ENCODE results near the gene KRTCAP2. TPM values are rescaled to one million over a fixed set of nuclear protein-coding genes. Genes with fewer than 3 reads are reported as not detected.
"Not testable (repeated sequence)": the region's sequence is repeated elsewhere in the genome, so short reads cannot be mapped to it uniquely, and the experiment has no call there.

Gene KRTCAP2
- total RNA-seq (100 to 1,000 TPM in 4 of 5 donors, 10 to 100 TPM in 1; 93.6 to 150 (median 138) TPM), total RNA-seq (2.5 to 12.2 (median 6.7) reads per million in 29 experiments)
- 75.5 TPM for total RNA-seq (2013)

DNA sequence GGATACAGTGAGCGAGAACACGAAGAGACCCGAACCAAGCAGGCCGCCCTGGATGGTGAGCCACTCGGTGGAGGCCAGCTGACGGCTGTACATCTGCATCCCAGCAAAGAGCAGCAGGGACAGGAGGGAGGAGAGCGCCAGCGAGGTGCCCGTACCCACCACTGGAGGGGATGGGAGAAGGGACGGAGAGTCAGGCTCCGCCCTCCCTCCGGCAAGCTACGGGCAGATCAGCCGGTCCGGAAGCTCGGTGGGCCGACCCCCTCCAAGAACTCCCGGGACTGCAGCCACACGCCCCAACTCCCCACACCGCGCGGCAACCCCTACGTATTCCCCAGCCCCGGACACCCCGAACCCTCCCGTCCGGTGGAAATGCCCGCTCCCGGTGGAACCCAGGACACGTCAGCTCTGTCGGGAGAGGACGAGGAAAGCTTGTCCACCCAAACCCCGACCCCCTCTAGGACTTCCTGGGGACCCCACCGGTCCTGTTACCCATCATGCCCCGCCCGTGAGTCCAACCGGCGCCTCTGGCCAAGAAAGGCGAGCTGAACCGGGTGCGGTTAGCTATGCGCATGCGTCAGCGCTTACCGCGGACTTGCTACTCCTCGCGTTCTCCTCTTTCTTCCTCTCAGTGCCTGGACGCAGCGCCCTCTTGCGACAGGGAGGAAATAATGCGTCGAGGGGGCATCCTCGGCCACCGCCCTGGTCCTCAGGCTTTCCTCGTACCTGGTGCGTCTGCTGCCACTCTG, at the start of gene KRTCAP2:
Gene KRTCAP2 (minus strand): TSS at position 573 of the 746 bp plus-strand sequence. CDS start 80 bp downstream, at position 493.
- Histone ChIP-seq H3K36me3 (ENCODE audit: control insufficient read depth in 2 of 2, extremely low read depth in 1 of 2, insufficient read depth in 1 of 2, low read length in 1 of 2) (peaks cover 5 to 31% of the 10 kb centered on the region in 2 donors), H3K9me3 (no peaks in the 10 kb centered on the region), H3K27me3 (replicated peaks in 1 of 2; ENCODE audit: control insufficient read depth in 2 of 2, extremely low read depth in 1 of 2, insufficient read depth in 2 of 2, low read length in 1 of 2) (no peaks in the 10 kb centered on the region), H3K4me1 (ENCODE audit: control insufficient read depth in 1 of 2, extremely low read depth in 1 of 2, insufficient read depth in 2 of 2, low read length in 2 of 2) (peaks cover 16 to 52% of the 10 kb centered on the region in 2 experiments), H3K4me3 (ENCODE audit: control insufficient read depth in 1 of 2, extremely low read depth in 1 of 2, low read length in 1 of 2) (peak within 1 kb of the TSS; percentile 78 to 88), H3K27ac (ENCODE audit: low read length) (peak within 1 kb of the TSS; percentile 78)
- ATAC-seq (replicated peaks in 1 of 4) (peak; percentile 78 to 85 (median 84)), DNase-seq (peak; percentile 84 to 97 (median 90))
- CTCF ChIA-PET: interaction anchor here (0.6 to 3.4 kb wide), 32 partner anchors 10 to 1275 kb away, joined by 3 to 33 read pairs (median 4); partner anchors contain the start of genes CLK2 (in 1 of the 2), PBXIP1 (in 1 of the 2) and SLC50A1 (in 1 of the 2)
- Mint-ChIP-seq H3K27ac (peak within 1 kb of the TSS; percentile 99), H3K9me3 (no peaks in the 10 kb centered on the region), H3K4me1 (peaks cover 44 to 50% (median 47%) of the 10 kb centered on the region in 3 donors), H3K36me3 (peaks cover 10% of the 10 kb centered on the region), H3K27me3 (no peaks in the 10 kb centered on the region), H3K4me3 (peak within 1 kb of the TSS; percentile 99 to 100 (median 99))
- WGBS (ENCODE audit: insufficient coverage): under 1% methylated on average over 48 of the region's 57 CpGs
- POLR2A ChIA-PET: interaction anchor here in 1 of 2 donors (0.5 to 1.2 kb wide), 3 partner anchors 8 to 188 kb away, joined by 7 to 20 read pairs (median 13); no protein-coding TSS in a partner anchor

GRCh38 chr1:155220211-155220965, 47.3 kb upstream of the KRTCAP2 start:
- not testable (repeated sequence) for H3K27me3 ChIP-seq (replicated peaks in 1 of 2; ENCODE audit: control insufficient read depth in 2 of 2, extremely low read depth in 1 of 2, insufficient read depth in 2 of 2, low read length in 1 of 2); ATAC-seq (replicated peaks in 1 of 4); H3K9me3 Mint-ChIP-seq; H3K27me3 Mint-ChIP-seq; H3K4me3 ChIP-seq (ENCODE audit: control insufficient read depth in 1 of 2, extremely low read depth in 1 of 2, low read length in 1 of 2); H3K4me3 Mint-ChIP-seq; H3K36me3 ChIP-seq (ENCODE audit: control insufficient read depth in 2 of 2, extremely low read depth in 1 of 2, insufficient read depth in 1 of 2, low read length in 1 of 2); H3K9me3 ChIP-seq; DNase-seq; H3K36me3 Mint-ChIP-seq; H3K27ac ChIP-seq (ENCODE audit: low read length)
- ChIA-PET POLR2A (interaction anchor here in 1 of 2 donors (0.6 kb wide), 1 partner anchor 39 kb away, joined by 6 read pairs; no protein-coding TSS in a partner anchor), CTCF (interaction anchor here in 1 of 2 donors (1.5 kb wide), 1 partner anchor 13 kb away, joined by 3 read pairs; no protein-coding TSS in a partner anchor)
- H3K4me1 ChIP-seq (ENCODE audit: control insufficient read depth in 1 of 2, extremely low read depth in 1 of 2, insufficient read depth in 2 of 2, low read length in 2 of 2): peaks cover 7 to 16% of the 10 kb centered on the region in 2 experiments
- no CpG with 5 or more reads among the region's 10 CpGs for WGBS (ENCODE audit: insufficient coverage)
- H3K4me1 Mint-ChIP-seq: peaks cover 12 to 27% (median 25%) of the 10 kb centered on the region in 3 donors
- H3K27ac Mint-ChIP-seq: peak overlapping the region; percentile 76 to 82

GRCh38 chr1:155219592-155220031, 46.5 kb upstream of the KRTCAP2 start:
- peak overlapping the region in 1 of 2 donors; percentile 82 for H3K27ac Mint-ChIP-seq

GRCh38 chr1:155218854-155219591, 45.9 kb upstream of the KRTCAP2 start:
- Histone ChIP-seq H3K36me3 (ENCODE audit: control insufficient read depth in 2 of 2, extremely low read depth in 1 of 2, insufficient read depth in 1 of 2, low read length in 1 of 2) (no peaks in the 10 kb centered on the region), H3K4me3 (ENCODE audit: control insufficient read depth in 1 of 2, extremely low read depth in 1 of 2, low read length in 1 of 2) (no peak overlapping the region), H3K27me3 (replicated peaks in 1 of 2; ENCODE audit: control insufficient read depth in 2 of 2, extremely low read depth in 1 of 2, insufficient read depth in 2 of 2, low read length in 1 of 2) (no peaks in the 10 kb centered on the region), H3K9me3 (no peaks in the 10 kb centered on the region), H3K4me1 (ENCODE audit: control insufficient read depth in 1 of 2, extremely low read depth in 1 of 2, insufficient read depth in 2 of 2, low read length in 2 of 2) (peaks cover 7 to 25% of the 10 kb centered on the region in 2 experiments), H3K27ac (ENCODE audit: low read length) (peak overlapping the region; percentile 25)
- H3K4me1 Mint-ChIP-seq: peaks cover 12 to 32% (median 29%) of the 10 kb centered on the region in 3 donors
- H3K9me3 Mint-ChIP-seq: no peaks in the 10 kb centered on the region
- H3K27ac Mint-ChIP-seq: peak overlapping the region in 1 of 2 donors; percentile 23
- ChIA-PET CTCF (interaction anchor here in 1 of 2 donors (0.5 to 1.5 kb wide), 2 partner anchors 12 to 339 kb away, joined by 3 read pairs; no protein-coding TSS in a partner anchor), POLR2A (interaction anchor here in 1 of 2 donors (0.7 kb wide), 1 partner anchor 9 kb away, joined by 3 read pairs; no protein-coding TSS in a partner anchor)
- peaks cover 3% of the 10 kb centered on the region for H3K36me3 Mint-ChIP-seq
- H3K4me3 Mint-ChIP-seq: no peak overlapping the region
- 52% methylated on average over 2 of the region's 7 CpGs for WGBS (ENCODE audit: insufficient coverage)
- ATAC-seq (replicated peaks in 1 of 4) (peak in 1 of 4 experiments; percentile 54), DNase-seq (peak in 3 of 35 experiments; percentile 17 to 53 (median 18))
- H3K27me3 Mint-ChIP-seq: no peaks in the 10 kb centered on the region

More at GRCh38 chr1:155219592-155220031, 46.5 kb upstream of the KRTCAP2 start:
- DNase-seq (peak in 3 of 35 experiments; percentile 12 to 35 (median 26)), ATAC-seq (replicated peaks in 1 of 4) (peak in 2 of 4 experiments; percentile 7 to 36)
- CTCF ChIA-PET: interaction anchor here in 1 of 2 donors (0.5 to 1.5 kb wide), 2 partner anchors 13 to 339 kb away, joined by 3 read pairs; no protein-coding TSS in a partner anchor
- no peaks in the 10 kb centered on the region for H3K27me3 ChIP-seq (replicated peaks in 1 of 2; ENCODE audit: control insufficient read depth in 2 of 2, extremely low read depth in 1 of 2, insufficient read depth in 2 of 2, low read length in 1 of 2)
- H3K4me3 ChIP-seq (ENCODE audit: control insufficient read depth in 1 of 2, extremely low read depth in 1 of 2, low read length in 1 of 2): no peak overlapping the region
- POLR2A ChIA-PET: interaction anchor here in 1 of 2 donors (0.6 to 0.7 kb wide), 2 partner anchors 9 to 40 kb away, joined by 3 to 6 read pairs; no protein-coding TSS in a partner anchor
- no peaks in the 10 kb centered on the region for H3K9me3 ChIP-seq
- Mint-ChIP-seq H3K27me3 (no peaks in the 10 kb centered on the region), H3K36me3 (peaks cover 3% of the 10 kb centered on the region), H3K4me3 (no peak overlapping the region), H3K9me3 (no peaks in the 10 kb centered on the region), H3K4me1 (peaks cover 12 to 32% (median 29%) of the 10 kb centered on the region in 3 donors)
- whole genome bisulfite sequencing (ENCODE audit: insufficient coverage): no CpG with 5 or more reads among the region's 1 CpG
- peaks cover 7 to 23% of the 10 kb centered on the region in 2 experiments for H3K4me1 ChIP-seq (ENCODE audit: control insufficient read depth in 1 of 2, extremely low read depth in 1 of 2, insufficient read depth in 2 of 2, low read length in 2 of 2)
- peak overlapping the region; percentile 25 for H3K27ac ChIP-seq (ENCODE audit: low read length)
- H3K36me3 ChIP-seq (ENCODE audit: control insufficient read depth in 2 of 2, extremely low read depth in 1 of 2, insufficient read depth in 1 of 2, low read length in 1 of 2): no peaks in the 10 kb centered on the region

DNA sequence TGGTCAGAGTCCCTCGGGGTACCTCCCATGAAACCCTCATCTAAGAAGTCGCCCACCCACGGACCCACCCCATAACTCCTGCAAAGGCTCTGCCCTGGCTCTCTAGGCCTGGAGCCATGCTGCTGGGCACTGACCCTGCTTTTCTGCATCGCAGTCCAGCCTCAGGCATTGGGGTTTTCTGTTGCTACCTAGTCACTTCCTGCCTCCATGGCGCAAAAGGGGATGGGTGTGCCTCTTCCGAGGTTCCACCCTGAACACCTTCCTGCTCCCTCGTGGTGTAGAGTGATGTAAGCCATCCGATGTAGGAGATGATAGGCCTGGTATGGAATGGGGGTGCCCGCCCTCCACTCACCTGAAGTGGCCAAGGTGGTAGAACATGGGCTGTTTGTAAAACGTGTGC, 41.6 kb upstream of the KRTCAP2 start:
- ATAC-seq (replicated peaks in 1 of 4): peak in 3 of 4 experiments; percentile 61 to 71 (median 64)
- H3K9me3 ChIP-seq; H3K36me3 ChIP-seq (ENCODE audit: control insufficient read depth in 2 of 2, extremely low read depth in 1 of 2, insufficient read depth in 1 of 2, low read length in 1 of 2); H3K27me3 Mint-ChIP-seq; H3K4me3 Mint-ChIP-seq; CTCF ChIA-PET; H3K4me3 ChIP-seq (ENCODE audit: control insufficient read depth in 1 of 2, extremely low read depth in 1 of 2, low read length in 1 of 2); H3K9me3 Mint-ChIP-seq; H3K27me3 ChIP-seq (replicated peaks in 1 of 2; ENCODE audit: control insufficient read depth in 2 of 2, extremely low read depth in 1 of 2, insufficient read depth in 2 of 2, low read length in 1 of 2); H3K36me3 Mint-ChIP-seq; DNase-seq; POLR2A ChIA-PET: not testable (repeated sequence)
- 71% methylated on average over 1 of the region's 10 CpGs for WGBS (ENCODE audit: insufficient coverage)
- peaks cover 11 to 20% (median 19%) of the 10 kb centered on the region in 3 donors for H3K4me1 Mint-ChIP-seq
- Histone ChIP-seq H3K4me1 (ENCODE audit: control insufficient read depth in 1 of 2, extremely low read depth in 1 of 2, insufficient read depth in 2 of 2, low read length in 2 of 2) (peaks cover 4 to 18% of the 10 kb centered on the region in 2 experiments), H3K27ac (ENCODE audit: low read length) (peak overlapping the region; percentile 49)
- peak overlapping the region; percentile 75 to 88 for H3K27ac Mint-ChIP-seq

Measured in T-cell (primary cell).